HS-27A (cell line): ENCODE data around the gene LRP11.
A peak's percentile ranks its signal among the peaks of the same experiment; 100 is the strongest.
"Not testable (repeated sequence)": the region's sequence is repeated elsewhere in the genome, so short reads cannot be mapped to it uniquely, and the experiment has no call there.

Experiments
- DNase-seq: peaks from one replicate; pipeline ENCODE4 v3.0.0-alpha.2; 2012; ENCODE audit warnings: low read depth, missing footprints

Gene LRP11

GRCh38 chr6:149848343-149848742, 15.8 kb downstream of the LRP11 start:
- DNase-seq: not testable (repeated sequence)

- DNase-seq: no peak
These were observed 16.3 kb downstream of the LRP11 start for GRCh38 chr6:149847939-149848267.

DNA sequence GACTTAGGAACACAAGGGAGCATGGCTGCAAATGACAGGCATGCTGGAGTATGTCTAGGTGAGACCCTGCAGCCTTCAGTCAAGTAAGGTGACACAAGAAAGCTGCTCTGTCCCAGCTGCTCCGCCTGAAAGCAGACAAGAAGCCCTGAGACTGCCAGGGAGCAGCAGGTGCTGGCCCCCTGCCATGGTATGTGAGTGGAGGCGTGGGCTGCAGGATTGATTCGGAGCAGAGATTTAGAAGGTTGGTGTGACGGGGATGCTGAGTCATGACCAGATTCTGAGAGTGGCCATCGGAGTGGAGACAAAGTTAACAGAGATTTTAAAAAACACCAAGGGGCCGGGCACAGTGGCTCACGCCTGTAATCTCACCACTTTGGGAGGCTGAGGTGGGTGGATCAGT, 17.8 kb downstream of the LRP11 start:
- DNase-seq: peak; percentile 82

- DNase-seq: no peak
These were observed 18.6 kb downstream of the LRP11 start for GRCh38 chr6:149845549-149845948.

- no peak for DNase-seq
These were observed 19.7 kb downstream of the LRP11 start for GRCh38 chr6:149844480-149844879.

- DNase-seq: peak; percentile 53
These were observed 20.1 kb downstream of the LRP11 start for GRCh38 chr6:149844036-149844435.

- no peak for DNase-seq
These were observed 21.0 kb downstream of the LRP11 start for GRCh38 chr6:149843051-149843633.

GRCh38 chr6:149842331-149842730, 21.8 kb downstream of the LRP11 start:
- no peak for DNase-seq

GRCh38 chr6:149840345-149841075, 23.6 kb downstream of the LRP11 start:
- DNase-seq: peak; percentile 30

DNA sequence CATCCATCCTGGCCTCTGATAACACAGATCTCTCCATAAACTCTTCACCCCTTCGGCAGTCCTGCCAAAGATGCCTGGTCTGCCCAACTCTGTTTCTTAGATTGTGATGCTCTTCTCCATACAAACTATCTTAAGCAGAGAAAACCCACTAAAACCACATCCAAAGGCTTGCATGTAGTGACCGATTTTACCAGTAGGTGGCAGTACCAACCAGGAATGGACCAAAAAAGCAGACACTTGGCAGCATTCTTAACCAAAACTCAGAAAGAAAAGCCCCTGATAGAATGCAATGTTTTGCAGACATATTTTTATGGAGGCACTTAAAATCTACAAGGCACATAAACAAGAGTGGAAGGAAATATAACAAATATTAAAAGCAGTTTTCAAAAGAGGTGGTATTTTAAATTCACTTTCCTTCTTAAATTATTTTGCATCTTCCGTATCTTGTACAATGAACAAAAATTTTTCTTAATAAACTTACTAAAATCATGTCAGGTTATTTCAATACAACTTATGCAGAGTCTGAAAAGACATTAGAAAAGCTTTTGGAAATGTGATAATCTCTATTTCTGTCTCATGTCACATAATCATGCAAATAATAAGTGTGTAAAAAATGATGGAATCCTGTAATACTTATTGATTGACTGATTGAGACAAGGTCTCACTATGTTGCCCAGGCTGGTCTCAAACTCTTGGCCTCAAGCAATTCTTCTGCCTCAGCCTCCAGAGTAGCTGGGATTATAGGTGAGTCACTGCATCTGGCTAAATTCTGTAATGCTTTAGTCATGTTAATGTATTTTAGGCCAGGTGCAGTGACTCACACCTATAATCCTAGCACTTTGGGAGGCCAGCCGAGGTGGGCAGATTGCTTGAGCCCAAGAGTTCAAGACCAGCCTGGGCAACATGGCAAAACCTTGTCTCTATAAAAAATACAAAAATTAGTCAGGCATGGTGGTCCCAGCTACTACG, 29.4 kb downstream of the LRP11 start:
- DNase-seq: no peak

- DNase-seq: no peak
These were observed 30.5 kb downstream of the LRP11 start for GRCh38 chr6:149833651-149834050.

DNA sequence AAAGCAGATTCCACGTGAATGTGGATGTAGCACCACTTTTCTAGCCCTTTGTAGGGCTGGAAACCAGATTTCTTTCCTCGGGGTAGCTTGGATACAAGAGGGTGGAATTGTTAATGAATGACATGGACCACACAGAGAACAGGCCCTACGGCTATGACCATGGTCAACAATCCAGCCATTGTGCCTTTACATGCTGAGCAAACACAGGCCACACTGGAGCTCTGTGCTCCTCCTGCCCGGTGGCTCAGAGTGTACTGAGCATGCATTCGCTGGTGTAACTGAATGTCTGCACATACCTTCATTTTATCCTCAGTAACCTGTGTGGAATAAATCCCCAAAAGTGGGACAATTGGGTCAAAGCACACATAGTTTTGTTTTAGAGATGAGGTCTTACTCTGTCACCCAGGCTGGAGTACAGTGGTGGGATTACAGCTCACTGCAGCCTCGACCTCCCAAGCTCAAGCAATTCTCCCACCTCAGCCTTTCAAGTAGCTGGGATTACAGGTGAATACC, 32.8 kb downstream of the LRP11 start:
- DNase-seq: no peak

GRCh38 chr6:149830731-149831307, 33.3 kb downstream of the LRP11 start:
- no peak for DNase-seq

DNA sequence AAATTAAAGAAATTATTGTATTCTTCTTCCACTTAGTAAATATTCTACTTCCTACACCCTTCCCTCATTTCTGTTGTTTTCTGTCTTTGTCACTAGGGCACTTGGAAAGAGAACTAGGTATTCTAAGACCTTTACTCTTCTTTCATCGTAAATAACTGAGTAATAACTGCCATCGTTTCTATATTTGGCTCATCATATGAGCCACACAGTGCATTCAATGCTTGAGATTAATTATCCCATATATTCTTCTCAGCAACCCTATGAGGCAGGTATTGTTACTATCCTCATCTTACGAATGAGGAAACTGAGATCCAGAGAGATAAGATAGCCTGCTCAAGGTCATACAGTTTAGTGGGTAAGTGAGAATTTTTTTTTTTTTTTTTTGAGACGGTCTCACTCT, 38.9 kb downstream of the LRP11 start:
- no peak for DNase-seq

- DNase-seq: no peak
These were observed 41.1 kb downstream of the LRP11 start for GRCh38 chr6:149823013-149823412.

DNA sequence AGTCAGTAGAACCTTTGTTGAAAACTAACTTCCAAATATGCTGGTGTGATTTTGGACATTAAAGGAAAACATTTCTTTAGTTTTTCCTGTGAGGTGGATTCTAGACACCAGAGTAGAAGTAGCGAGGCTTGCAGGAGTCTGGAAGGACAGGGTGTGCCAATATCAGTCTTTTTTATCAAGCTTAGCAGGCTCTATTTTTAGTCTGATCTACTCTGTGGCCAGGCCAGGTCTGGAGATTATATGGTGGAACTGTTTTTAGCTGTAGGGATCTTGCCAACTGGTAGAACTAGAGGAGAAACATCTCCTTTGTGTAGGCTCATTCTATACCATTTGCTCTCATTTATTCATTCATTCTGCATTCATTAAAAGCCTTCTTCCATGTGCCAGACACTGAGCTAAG, 42.7 kb downstream of the LRP11 start:
- no peak for DNase-seq

- DNase-seq: no peak
These were observed 43.7 kb downstream of the LRP11 start for GRCh38 chr6:149820506-149820905.

DNA sequence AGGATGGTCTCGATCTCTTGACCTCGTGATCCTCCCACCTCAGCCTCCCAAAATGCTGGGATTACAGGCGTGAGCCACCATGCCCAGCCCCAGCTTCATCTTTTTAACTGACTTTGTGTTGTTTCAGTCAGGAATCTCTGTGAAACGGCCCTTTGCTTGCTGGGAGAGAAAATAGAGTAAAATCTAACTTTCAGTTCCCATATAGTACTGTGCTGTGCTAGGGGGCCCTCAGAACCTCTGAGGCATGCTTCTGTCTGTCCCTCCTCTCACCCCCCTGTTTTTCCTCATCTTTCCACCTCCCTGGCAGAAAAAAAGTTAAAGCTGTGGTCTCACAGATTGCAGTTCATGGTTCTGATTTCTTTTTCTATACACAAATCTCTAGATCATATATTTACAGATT, 48.4 kb downstream of the LRP11 start:
- DNase-seq: no peak

- DNase-seq: no peak
These were observed 50.8 kb downstream of the LRP11 start for GRCh38 chr6:149813351-149813750.

GRCh38 chr6:149809798-149810197, 54.4 kb downstream of the LRP11 start:
- DNase-seq: no peak

DNA sequence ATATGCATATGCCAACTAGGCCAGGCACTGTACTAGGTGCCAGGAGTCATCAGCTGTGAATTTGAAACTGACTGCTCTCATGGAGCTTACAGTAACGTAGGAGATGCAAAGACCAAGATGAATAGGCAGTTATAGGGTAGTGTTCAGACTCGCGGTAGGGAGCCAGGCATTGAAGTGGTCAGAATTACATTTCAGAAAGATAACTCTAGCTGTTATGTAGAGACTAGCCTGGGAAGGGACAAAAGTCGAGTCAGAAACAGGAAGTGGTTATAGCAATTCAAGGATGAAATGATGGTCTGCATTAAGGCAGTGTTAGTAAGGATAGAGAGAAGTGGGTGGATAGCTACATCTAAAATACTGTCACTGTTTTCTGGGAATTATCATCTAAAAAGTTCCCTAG, 58.0 kb downstream of the LRP11 start:
- no peak for DNase-seq

DNA sequence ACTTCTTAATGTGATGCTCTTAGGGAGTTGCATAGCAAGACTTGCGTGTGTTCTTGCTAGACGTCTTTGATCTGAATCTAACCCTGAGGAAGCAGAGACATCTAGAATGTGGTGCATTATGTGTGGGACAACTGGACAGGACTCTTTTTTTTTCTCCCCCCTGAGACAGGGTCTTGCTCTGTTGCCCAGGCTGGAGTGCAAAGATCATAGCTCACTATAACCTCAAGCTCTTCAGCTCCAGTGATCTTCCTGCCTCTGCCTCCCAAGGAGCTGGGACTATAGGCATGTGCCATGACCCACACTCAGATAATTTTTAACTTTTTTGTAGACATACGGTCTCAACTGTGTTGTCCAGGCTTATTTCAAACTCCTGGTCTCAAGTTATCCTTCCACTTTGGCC, 80.6 kb downstream of the LRP11 start:
- no peak for DNase-seq
